HG03108 (cell line): ENCODE data around the gene GAPDHS.

Experiments
- ATAC-seq: cut with Tn5 transposase; IDR thresholded peaks from one replicate; pipeline ENCODE4 v1.9.1; 2021; ENCODE audit warnings: moderate library complexity; ENCODE audit not compliant: unreplicated experiment

GAPDHS gene

GRCh38 chr19:35578707-35579106 lies 45.5 kb downstream of the GAPDHS start:
- no peak for ATAC-seq

DNA sequence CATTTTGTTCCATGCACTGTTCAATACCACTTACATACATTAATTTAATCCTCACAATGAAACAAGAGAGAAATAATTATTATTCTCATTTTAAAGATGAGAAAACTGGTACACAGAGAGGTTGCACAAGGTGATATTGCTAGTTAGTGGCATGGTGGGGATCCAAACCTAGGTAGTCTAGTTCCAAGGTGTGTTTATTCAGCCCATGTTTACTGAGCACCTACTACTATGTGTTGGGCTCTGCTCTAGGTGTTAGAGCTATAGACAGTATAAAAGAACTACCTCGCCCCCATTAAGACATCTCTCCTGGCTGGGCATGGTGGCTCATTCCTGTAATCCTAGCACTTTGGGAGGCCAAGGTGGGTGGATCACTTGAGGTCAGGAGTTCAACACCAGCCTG lies 49.5 kb downstream of the GAPDHS start:
- no peak for ATAC-seq

GRCh38 chr19:35585848-35586247 lies 52.6 kb downstream of the GAPDHS start, which contains the start of gene PMIS2:
Gene PMIS2, plus strand, starts transcription at chr19:35586173. Its CDS starts 87 bp downstream, at chr19:35586260.
- no peak for ATAC-seq

GRCh38 chr19:35587321-35587720 lies 54.1 kb downstream of the GAPDHS start:
- no peak for ATAC-seq

- no peak for ATAC-seq
Measured at GRCh38 chr19:35590875-35591274, 57.6 kb downstream of the GAPDHS start.

DNA sequence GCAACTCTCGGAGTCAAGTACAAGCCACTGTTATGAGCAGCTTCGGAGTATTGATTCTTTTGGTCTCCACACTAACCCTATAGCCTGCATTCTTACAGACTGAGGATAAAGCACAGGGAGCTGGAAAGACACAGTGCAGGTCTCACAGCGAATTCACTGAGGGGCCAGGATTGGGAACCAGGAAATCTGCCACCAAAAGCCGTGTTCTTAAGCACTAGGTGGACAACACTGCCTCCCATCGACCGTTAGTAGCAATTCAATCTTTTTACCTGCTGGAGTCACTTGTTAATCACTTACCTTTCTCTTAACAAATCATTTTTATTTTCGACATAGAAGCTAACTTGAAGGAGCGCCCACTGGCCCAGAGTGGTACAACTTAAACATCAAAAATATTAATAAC lies 59.0 kb downstream of the GAPDHS start:
- no peak for ATAC-seq
